Colonic mucosa (tissue), 4 donors: ENCODE measurements around the gene NTMT2. TPM values are rescaled to one million over a fixed set of nuclear protein-coding genes. Genes with fewer than 3 reads are reported as not detected.

Experiments
- DNase-seq: peaks from one replicate; pipeline ENCODE4 v3.0.0-alpha.2; 2020
- H3K27ac ChIP-seq: fragments of 200-600 bp; one replicate; pipeline ENCODE4 v1.8.0; 2021
- H3K27me3 ChIP-seq: fragments of 200-600 bp; one replicate; pipeline ENCODE4 v1.8.0; 2021
- H3K36me3 ChIP-seq: fragments of 200-600 bp; one replicate; pipeline ENCODE4 v1.8.0; 2021
- H3K4me1 ChIP-seq: fragments of 200-600 bp; one replicate; pipeline ENCODE4 v1.8.0; 2021; ENCODE audit warnings: mild to moderate bottlenecking
- H3K4me3 ChIP-seq: fragments of 200-600 bp; one replicate; pipeline ENCODE4 v1.8.0; 2021
- H3K9ac ChIP-seq, 2 donors: one replicate each; pipeline ENCODE4 v1.7.0; 2013; ENCODE audit warnings: control low read depth in 2 of 2, low read depth in 2 of 2, low read length in 2 of 2
- H3K9me3 ChIP-seq: fragments of 200-600 bp; one replicate; pipeline ENCODE4 v1.8.0; 2021
- CTCF ChIP-seq: fragments of 200-600 bp; IDR thresholded peaks from one replicate; pipeline ENCODE4 v1.8.0; 2022; ENCODE audit warnings: antibody characterized with exemption, mild to moderate bottlenecking
- intact Hi-C: fragments of 100-400 bp; cut with DNase I; formaldehyde crosslinking; loops from one replicate; pipeline ENCODE4 v1.14.1; 2022
- total RNA-seq, 2 donors: library from RNA; stranded (reverse); fragmentation: NEBNext Ultra II Directional in 1 of 2; extraction: Animal tissue kit (Norgen Biotek cat#: 25700) in 1 of 2; gene quantifications; one replicate each; pipeline ENCODE4 v1.2.1, GENCODE V29; 2021
- donor health status: healthy.
- donor health status: DM: no; HTN: no; CAD: no.
- donor health status: DM: no; HTN: no; CAD: no.

Gene NTMT2
- total RNA-seq, 2 donors from 2014 or later, result not detected

DNA sequence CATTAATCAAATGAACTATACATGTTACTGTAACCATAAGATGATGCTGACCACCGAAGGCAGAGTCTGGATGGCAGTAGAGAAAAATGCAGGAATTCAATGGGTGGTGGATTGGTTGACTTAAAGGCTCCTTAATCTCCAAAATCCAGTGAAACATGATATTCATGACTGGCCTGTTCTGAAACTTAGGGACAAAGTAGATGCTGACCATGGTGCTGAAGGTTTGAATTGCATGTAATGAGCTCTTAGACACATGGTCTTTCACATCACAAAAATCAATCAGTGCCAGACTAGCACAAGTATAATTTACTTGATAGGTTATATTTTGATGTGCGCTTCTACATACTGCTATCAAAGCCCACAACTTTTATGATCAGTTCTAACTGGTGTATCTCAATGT lies 30.9 kb upstream of the NTMT2 start:
- Histone ChIP-seq H3K4me1 (no peaks in the 10 kb centered on the region), H3K36me3 (no peaks in the 10 kb centered on the region), H3K27ac (no peak overlapping the region), H3K9me3 (no peaks in the 10 kb centered on the region), H3K4me3 (no peak overlapping the region), H3K27me3 (no peaks in the 10 kb centered on the region), H3K9ac (no peak overlapping the region)
- no peak for TF ChIP-seq CTCF
- intact Hi-C loops, result no loop called here
- DNase-seq, result no peak

- H3K9ac ChIP-seq, result no peak overlapping the region
- H3K9me3 ChIP-seq, result no peaks in the 10 kb centered on the region
- intact Hi-C loops, result no loop called here
- no peak for DNase-seq
- H3K27ac ChIP-seq, result no peak overlapping the region
- H3K36me3 ChIP-seq, result no peaks in the 10 kb centered on the region
- TF ChIP-seq CTCF, result no peak
- H3K27me3 ChIP-seq, result no peaks in the 10 kb centered on the region
- no peaks in the 10 kb centered on the region for H3K4me1 ChIP-seq
- H3K4me3 ChIP-seq, result no peak overlapping the region
These were observed 23.4 kb upstream of the NTMT2 start for GRCh38 chr1:170122366-170122765.

DNA sequence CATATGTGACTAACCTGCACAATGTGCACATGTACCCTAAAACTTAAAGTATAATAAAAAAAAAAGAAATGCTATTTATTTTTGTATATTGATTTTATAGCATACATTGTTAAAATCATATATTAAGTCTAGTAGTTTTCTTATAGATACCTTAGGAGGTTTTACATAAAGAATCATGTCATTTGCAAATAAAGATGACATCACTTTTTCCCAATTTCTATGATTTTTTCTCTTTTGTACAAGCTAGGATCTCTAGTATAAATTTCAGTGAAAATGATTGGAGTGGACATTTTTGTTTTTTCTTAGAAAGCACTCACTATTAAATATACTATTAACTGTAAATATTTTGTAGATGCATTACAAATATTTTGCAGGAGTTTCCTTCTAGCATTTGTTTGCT lies 20.5 kb upstream of the NTMT2 start:
- no peak for TF ChIP-seq CTCF
- Histone ChIP-seq H3K27me3 (no peaks in the 10 kb centered on the region), H3K9me3 (no peaks in the 10 kb centered on the region), H3K36me3 (no peaks in the 10 kb centered on the region), H3K4me3 (no peak overlapping the region), H3K4me1 (no peaks in the 10 kb centered on the region), H3K9ac (no peak overlapping the region), H3K27ac (no peak overlapping the region)
- intact Hi-C loops, result no loop called here
- DNase-seq, result no peak

- no peak for TF ChIP-seq CTCF
- H3K9me3 ChIP-seq, result no peaks in the 10 kb centered on the region
- no peak overlapping the region for H3K4me3 ChIP-seq
- no peaks in the 10 kb centered on the region for H3K4me1 ChIP-seq
- no peak for DNase-seq
- H3K9ac ChIP-seq, result no peak overlapping the region
- intact Hi-C loops, result no loop called here
- no peaks in the 10 kb centered on the region for H3K36me3 ChIP-seq
- no peaks in the 10 kb centered on the region for H3K27me3 ChIP-seq
- H3K27ac ChIP-seq, result no peak overlapping the region
These were observed 19.1 kb upstream of the NTMT2 start for GRCh38 chr1:170126696-170127095.

- no peaks in the 10 kb centered on the region for H3K27me3 ChIP-seq
- peak; percentile 43 for DNase-seq
- H3K27ac ChIP-seq, result no peak overlapping the region
- no peaks in the 10 kb centered on the region for H3K36me3 ChIP-seq
- no peaks in the 10 kb centered on the region for H3K9me3 ChIP-seq
- TF ChIP-seq CTCF, result no peak
- H3K4me1 ChIP-seq, result no peaks in the 10 kb centered on the region
- H3K4me3 ChIP-seq, result no peak overlapping the region
- no peak overlapping the region for H3K9ac ChIP-seq
- intact Hi-C loops, result no loop called here
These were observed 14.3 kb upstream of the NTMT2 start for GRCh38 chr1:170131450-170131849.

- Histone ChIP-seq H3K9me3 (no peaks in the 10 kb centered on the region), H3K4me3 (no peak overlapping the region), H3K4me1 (no peaks in the 10 kb centered on the region), H3K36me3 (no peaks in the 10 kb centered on the region), H3K27ac (no peak overlapping the region), H3K9ac (no peak overlapping the region), H3K27me3 (no peaks in the 10 kb centered on the region)
- intact Hi-C loops, result no loop called here
- DNase-seq, result no peak
- no peak for TF ChIP-seq CTCF
These were observed 13.8 kb upstream of the NTMT2 start for GRCh38 chr1:170131984-170132383.
